GM23338 (cell line): Measurements from ENCODE around the gene YIPF3. TPM values are rescaled to one million over a fixed set of nuclear protein-coding genes. Genes with fewer than 3 reads are reported as not detected.

Experiments used
- ATAC-seq: fragments of 200-7000 bp; cut with Tn5 transposase; 3 replicates; pipeline ENCODE4 v1.9.1; 2020
- DNase-seq: peaks from one replicate; pipeline ENCODE4 v3.0.0-alpha.2; 2015; ENCODE audit warnings: low spot score
- H2AFZ ChIP-seq: fragments of 200-600 bp; sonication (generic); 2 replicates; pipeline ENCODE4 v1.8.0; 2016; ENCODE audit warnings: antibody characterized with exemption, mild to moderate bottlenecking, moderate library complexity
- H3F3A ChIP-seq: fragments of 200-600 bp; sonication (generic); replicated peaks from 2 replicates; pipeline ENCODE4 v1.8.0; 2017; ENCODE audit warnings: antibody characterized with exemption, mixed run types, low read depth
- H3K27ac ChIP-seq: fragments of 200-600 bp; sonication (generic); 2 replicates; pipeline ENCODE4 v1.6.1; 2016; ENCODE audit warnings: low read depth
- H3K27me3 ChIP-seq: fragments of 200-600 bp; sonication (generic); 2 replicates; pipeline ENCODE4 v1.8.0; 2016; ENCODE audit warnings: mild to moderate bottlenecking, mixed run types, moderate library complexity; ENCODE audit not compliant: insufficient read depth
- H3K36me3 ChIP-seq: fragments of 200-600 bp; sonication (generic); 2 replicates; pipeline ENCODE4 v1.8.0; 2016; ENCODE audit warnings: mild to moderate bottlenecking; ENCODE audit not compliant: insufficient read depth
- H3K4me1 ChIP-seq: fragments of 200-600 bp; sonication (generic); 2 replicates; pipeline ENCODE4 v1.8.0; 2016; ENCODE audit warnings: mild to moderate bottlenecking, moderate library complexity; ENCODE audit not compliant: insufficient read depth
- H3K4me2 ChIP-seq: fragments of 200-600 bp; sonication (generic); 2 replicates; pipeline ENCODE4 v1.7.1; 2017; ENCODE audit warnings: mixed run types
- H3K4me3 ChIP-seq: fragments of 200-600 bp; sonication (generic); 2 replicates; pipeline ENCODE4 v1.6.1; 2016; ENCODE audit warnings: mixed run types
- H3K79me2 ChIP-seq: fragments of 200-600 bp; sonication (generic); replicated peaks from 2 replicates; pipeline ENCODE4 v1.8.0; 2017; ENCODE audit warnings: mild to moderate bottlenecking; ENCODE audit not compliant: insufficient read depth
- H3K9me2 ChIP-seq: fragments of 200-600 bp; sonication (generic); 2 replicates; pipeline ENCODE4 v1.8.0; 2017; ENCODE audit not compliant: insufficient read depth
- H4K20me1 ChIP-seq: fragments of 200-600 bp; sonication (generic); replicated peaks from 2 replicates; pipeline ENCODE4 v1.8.0; 2017; ENCODE audit warnings: mild to moderate bottlenecking; ENCODE audit not compliant: insufficient read depth
- H3K27ac Mint-ChIP-seq: 2 replicates; pipeline ENCODE4 v1.8.0; 2020; ENCODE audit warnings: inconsistent platforms, mild to moderate bottlenecking, moderate library complexity, mixed read lengths
- H3K27me3 Mint-ChIP-seq: 3 replicates; pipeline ENCODE4 v1.8.0; 2022; ENCODE audit warnings: low read depth, mild to moderate bottlenecking, moderate library complexity, mixed read lengths, inconsistent platforms; ENCODE audit not compliant: insufficient read depth, poor library complexity
- H3K36me3 Mint-ChIP-seq: 3 replicates; pipeline ENCODE4 v1.8.0; 2021; ENCODE audit warnings: low read depth, mild to moderate bottlenecking, inconsistent platforms, moderate library complexity, mixed read lengths
- H3K4me1 Mint-ChIP-seq: 3 replicates; pipeline ENCODE4 v1.8.0; 2020; ENCODE audit warnings: mild to moderate bottlenecking, inconsistent platforms, mixed read lengths
- H3K4me3 Mint-ChIP-seq: 3 replicates; pipeline ENCODE4 v1.8.0; 2021; ENCODE audit warnings: moderate library complexity, mild to moderate bottlenecking, inconsistent platforms, mixed read lengths
- H3K9me3 Mint-ChIP-seq: 3 replicates; pipeline ENCODE4 v1.8.0; 2020; ENCODE audit warnings: moderate library complexity, mild to moderate bottlenecking, inconsistent platforms, mixed read lengths
- CTCF ChIP-seq, 2 experiments: fragments of 200-600 bp in 1 of 2; sonication (generic) in 1 of 2; conservative IDR thresholded peaks; 2 replicates each; pipeline versions ENCODE4 v1.5.1 to v1.6.1; 2016 to 2017; ENCODE audit warnings: antibody characterized with exemption in 2 of 2, low read depth in 2 of 2, mild to moderate bottlenecking in 2 of 2, moderate library complexity in 1 of 2
- EZH2 ChIP-seq: fragments of 200-600 bp; sonication (generic); IDR thresholded peaks from one replicate; pipeline ENCODE4 v1.8.0; 2017; ENCODE audit warnings: antibody characterized with exemption, mild to moderate bottlenecking, low read depth; ENCODE audit not compliant: unreplicated experiment
- EZH2phosphoT487 ChIP-seq: fragments of 200-600 bp; sonication (generic); IDR thresholded peaks from one replicate; pipeline ENCODE4 v1.8.1; 2018; ENCODE audit warnings: antibody characterized with exemption; ENCODE audit not compliant: unreplicated experiment
- NANOG ChIP-seq: IDR thresholded peaks from 2 replicates; pipeline ENCODE4 v1.6.1; 2016; ENCODE audit warnings: antibody characterized with exemption, borderline replicate concordance
- POLR2AphosphoS5 ChIP-seq: IDR thresholded peaks from 2 replicates; pipeline ENCODE4 v1.6.1; 2016; ENCODE audit warnings: antibody characterized with exemption, low read depth
- STAT1 ChIP-seq: IDR thresholded peaks from one replicate; pipeline ENCODE4 v1.6.1; 2016; ENCODE audit warnings: antibody characterized with exemption; ENCODE audit not compliant: unreplicated experiment
- ZNF114 ChIP-seq: fragments of 250-450 bp; sonication (Bioruptor Pico); IDR thresholded peaks from 2 replicates; pipeline ENCODE4 v1.5.0; 2020; ENCODE audit warnings: mild to moderate bottlenecking, moderate library complexity
- ZNF331 ChIP-seq: fragments of 250-450 bp; sonication (Bioruptor Pico); IDR thresholded peaks from 2 replicates; pipeline ENCODE4 v1.5.0; 2020; ENCODE audit warnings: low read depth, mild to moderate bottlenecking, moderate library complexity
- polyA plus RNA-seq: library from polyadenylated mRNA; unstranded; fragments of >200 nt; fragmentation: Nextera tagmentation; extraction: Ambion mirVana; gene quantifications from 2 replicates; pipeline ENCODE4 v1.2.1, GENCODE V29; 2016
- total RNA-seq: library from RNA; depleted of rRNA; stranded (reverse); fragments of >200 nt; shearing (Covaris generic); gene quantifications from 2 replicates; pipeline ENCODE4 v1.2.3, GENCODE V29; 2014
- TF ChIP-seq, protein P1 (sequence below): IDR thresholded peaks from 2 replicates; pipeline ENCODE4 v1.6.1; 2016; ENCODE audit warnings: antibody characterized with exemption
- TF ChIP-seq, protein P2 (sequence below): fragments of 250-450 bp; sonication (Bioruptor Pico); IDR thresholded peaks from 2 replicates; pipeline ENCODE4 v1.5.0; 2020; ENCODE audit warnings: mild to moderate bottlenecking, moderate library complexity

YIPF3 gene
- total and polyA plus RNA-seq, 2 experiments from 2014 or later: 64.4 to 94.3 TPM

DNA sequence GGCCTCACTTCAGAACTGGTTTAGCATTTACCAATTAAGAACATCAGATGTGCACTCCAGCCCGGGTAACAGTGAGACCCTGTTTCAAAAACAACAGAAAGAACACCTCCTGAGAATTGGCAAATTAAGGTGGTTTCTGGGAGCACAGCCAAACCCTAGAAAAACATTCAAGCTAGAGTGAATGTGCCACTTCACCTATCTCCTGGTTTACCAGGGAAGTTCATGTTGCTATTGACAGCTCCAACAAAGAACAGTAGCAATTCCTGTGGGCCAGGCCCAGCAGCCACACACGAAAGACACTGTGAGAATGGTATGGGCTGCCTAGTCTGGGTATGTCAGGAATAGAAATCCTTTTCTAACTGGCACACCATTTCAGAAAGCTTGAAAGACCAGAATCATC is 5.1 kb upstream of the YIPF3 start:
- Mint-ChIP-seq H3K4me3 (no peak overlapping the region), H3K36me3 (peaks cover 52% of the 10 kb centered on the region; the same call in 2 of the 3 replicates)
- H4K20me1 ChIP-seq: peaks cover 11% of the 10 kb centered on the region

GRCh38 chr6:43520097-43520496 is 3.4 kb upstream of the YIPF3 start:
- Histone ChIP-seq H3K36me3 (peaks cover 39% of the 10 kb centered on the region), H3K79me2 (peaks cover 37% of the 10 kb centered on the region), H3K4me2 (no peak overlapping the region), H4K20me1 (peaks cover 5% of the 10 kb centered on the region), H3K9me2 (no peaks in the 10 kb centered on the region), H3K4me1 (peaks cover 12% of the 10 kb centered on the region), H3K27me3 (no peaks in the 10 kb centered on the region), H2AFZ (no peak overlapping the region), H3K27ac (no peak overlapping the region), H3K4me3 (no peak overlapping the region), H3F3A (peaks cover 38% of the 10 kb centered on the region)
- Mint-ChIP-seq H3K36me3 (peaks cover 42% of the 10 kb centered on the region), H3K27ac (no peak overlapping the region), H3K27me3 (peaks cover 10% of the 10 kb centered on the region), H3K9me3 (no peaks in the 10 kb centered on the region; the same call in 2 of the 3 replicates), H3K4me1 (peaks cover 11% of the 10 kb centered on the region), H3K4me3 (no peak overlapping the region)
- ATAC-seq: no peak
- no peak for DNase-seq
- no peak for TF ChIP-seq NANOG
- no peak for TF ChIP-seq ZNF331
- TF ChIP-seq ZNF114: no peak
- TF ChIP-seq STAT1: no peak
- TF ChIP-seq CTCF (conservative IDR thresholded peaks at IDR 0.05; ENCODE audit: low read depth in 2 of 2): no peak
- TF ChIP-seq EZH2: no peak
- TF ChIP-seq, protein P1, sequence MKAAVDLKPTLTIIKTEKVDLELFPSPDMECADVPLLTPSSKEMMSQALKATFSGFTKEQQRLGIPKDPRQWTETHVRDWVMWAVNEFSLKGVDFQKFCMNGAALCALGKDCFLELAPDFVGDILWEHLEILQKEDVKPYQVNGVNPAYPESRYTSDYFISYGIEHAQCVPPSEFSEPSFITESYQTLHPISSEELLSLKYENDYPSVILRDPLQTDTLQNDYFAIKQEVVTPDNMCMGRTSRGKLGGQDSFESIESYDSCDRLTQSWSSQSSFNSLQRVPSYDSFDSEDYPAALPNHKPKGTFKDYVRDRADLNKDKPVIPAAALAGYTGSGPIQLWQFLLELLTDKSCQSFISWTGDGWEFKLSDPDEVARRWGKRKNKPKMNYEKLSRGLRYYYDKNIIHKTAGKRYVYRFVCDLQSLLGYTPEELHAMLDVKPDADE: no peak
- TF ChIP-seq, protein P2, sequence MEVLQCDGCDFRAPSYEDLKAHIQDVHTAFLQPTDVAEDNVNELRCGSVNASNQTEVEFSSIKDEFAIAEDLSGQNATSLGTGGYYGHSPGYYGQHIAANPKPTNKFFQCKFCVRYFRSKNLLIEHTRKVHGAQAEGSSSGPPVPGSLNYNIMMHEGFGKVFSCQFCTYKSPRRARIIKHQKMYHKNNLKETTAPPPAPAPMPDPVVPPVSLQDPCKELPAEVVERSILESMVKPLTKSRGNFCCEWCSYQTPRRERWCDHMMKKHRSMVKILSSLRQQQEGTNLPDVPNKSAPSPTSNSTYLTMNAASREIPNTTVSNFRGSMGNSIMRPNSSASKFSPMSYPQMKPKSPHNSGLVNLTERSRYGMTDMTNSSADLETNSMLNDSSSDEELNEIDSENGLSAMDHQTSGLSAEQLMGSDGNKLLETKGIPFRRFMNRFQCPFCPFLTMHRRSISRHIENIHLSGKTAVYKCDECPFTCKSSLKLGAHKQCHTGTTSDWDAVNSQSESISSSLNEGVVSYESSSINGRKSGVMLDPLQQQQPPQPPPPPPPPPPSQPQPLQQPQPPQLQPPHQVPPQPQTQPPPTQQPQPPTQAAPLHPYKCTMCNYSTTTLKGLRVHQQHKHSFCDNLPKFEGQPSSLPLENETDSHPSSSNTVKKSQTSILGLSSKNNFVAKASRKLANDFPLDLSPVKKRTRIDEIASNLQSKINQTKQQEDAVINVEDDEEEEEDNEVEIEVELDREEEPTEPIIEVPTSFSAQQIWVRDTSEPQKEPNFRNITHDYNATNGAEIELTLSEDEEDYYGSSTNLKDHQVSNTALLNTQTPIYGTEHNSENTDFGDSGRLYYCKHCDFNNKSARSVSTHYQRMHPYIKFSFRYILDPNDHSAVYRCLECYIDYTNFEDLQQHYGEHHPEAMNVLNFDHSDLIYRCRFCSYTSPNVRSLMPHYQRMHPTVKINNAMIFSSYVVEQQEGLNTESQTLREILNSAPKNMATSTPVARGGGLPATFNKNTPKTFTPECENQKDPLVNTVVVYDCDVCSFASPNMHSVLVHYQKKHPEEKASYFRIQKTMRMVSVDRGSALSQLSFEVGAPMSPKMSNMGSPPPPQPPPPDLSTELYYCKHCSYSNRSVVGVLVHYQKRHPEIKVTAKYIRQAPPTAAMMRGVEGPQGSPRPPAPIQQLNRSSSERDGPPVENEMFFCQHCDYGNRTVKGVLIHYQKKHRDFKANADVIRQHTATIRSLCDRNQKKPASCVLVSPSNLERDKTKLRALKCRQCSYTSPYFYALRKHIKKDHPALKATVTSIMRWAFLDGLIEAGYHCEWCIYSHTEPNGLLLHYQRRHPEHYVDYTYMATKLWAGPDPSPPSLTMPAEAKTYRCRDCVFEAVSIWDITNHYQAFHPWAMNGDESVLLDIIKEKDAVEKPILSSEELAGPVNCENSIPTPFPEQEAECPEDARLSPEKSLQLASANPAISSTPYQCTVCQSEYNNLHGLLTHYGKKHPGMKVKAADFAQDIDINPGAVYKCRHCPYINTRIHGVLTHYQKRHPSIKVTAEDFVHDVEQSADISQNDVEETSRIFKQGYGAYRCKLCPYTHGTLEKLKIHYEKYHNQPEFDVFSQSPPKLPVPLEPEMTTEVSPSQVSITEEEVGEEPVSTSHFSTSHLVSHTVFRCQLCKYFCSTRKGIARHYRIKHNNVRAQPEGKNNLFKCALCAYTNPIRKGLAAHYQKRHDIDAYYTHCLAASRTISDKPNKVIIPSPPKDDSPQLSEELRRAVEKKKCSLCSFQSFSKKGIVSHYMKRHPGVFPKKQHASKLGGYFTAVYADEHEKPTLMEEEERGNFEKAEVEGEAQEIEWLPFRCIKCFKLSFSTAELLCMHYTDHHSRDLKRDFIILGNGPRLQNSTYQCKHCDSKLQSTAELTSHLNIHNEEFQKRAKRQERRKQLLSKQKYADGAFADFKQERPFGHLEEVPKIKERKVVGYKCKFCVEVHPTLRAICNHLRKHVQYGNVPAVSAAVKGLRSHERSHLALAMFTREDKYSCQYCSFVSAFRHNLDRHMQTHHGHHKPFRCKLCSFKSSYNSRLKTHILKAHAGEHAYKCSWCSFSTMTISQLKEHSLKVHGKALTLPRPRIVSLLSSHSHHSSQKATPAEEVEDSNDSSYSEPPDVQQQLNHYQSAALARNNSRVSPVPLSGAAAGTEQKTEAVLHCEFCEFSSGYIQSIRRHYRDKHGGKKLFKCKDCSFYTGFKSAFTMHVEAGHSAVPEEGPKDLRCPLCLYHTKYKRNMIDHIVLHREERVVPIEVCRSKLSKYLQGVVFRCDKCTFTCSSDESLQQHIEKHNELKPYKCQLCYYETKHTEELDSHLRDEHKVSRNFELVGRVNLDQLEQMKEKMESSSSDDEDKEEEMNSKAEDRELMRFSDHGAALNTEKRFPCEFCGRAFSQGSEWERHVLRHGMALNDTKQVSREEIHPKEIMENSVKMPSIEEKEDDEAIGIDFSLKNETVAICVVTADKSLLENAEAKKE (CRISPR knock-in tag): no peak
- TF ChIP-seq EZH2phosphoT487: no peak
- TF ChIP-seq POLR2AphosphoS5: no peak; the same call in none of the 2 replicates

More for the DNA sequence above, 5.1 kb upstream of the YIPF3 start:
- Histone ChIP-seq H3K9me2 (no peaks in the 10 kb centered on the region), H3K27me3 (no peaks in the 10 kb centered on the region), H3K4me1 (peaks cover 7% of the 10 kb centered on the region), H3K4me2 (no peak overlapping the region), H3F3A (peaks cover 41% of the 10 kb centered on the region), H2AFZ (no peak overlapping the region), H3K79me2 (peaks cover 22% of the 10 kb centered on the region), H3K27ac (no peak overlapping the region), H3K36me3 (peaks cover 48% of the 10 kb centered on the region), H3K4me3 (no peak overlapping the region)
- no peak for TF ChIP-seq STAT1
- TF ChIP-seq ZNF114: no peak
- TF ChIP-seq EZH2phosphoT487: no peak
- H3K4me1 Mint-ChIP-seq: no peaks in the 10 kb centered on the region
- H3K9me3 Mint-ChIP-seq: no peaks in the 10 kb centered on the region; the same call in 2 of the 3 replicates
- peaks cover 6% of the 10 kb centered on the region for H3K27me3 Mint-ChIP-seq
- DNase-seq (no peak), ATAC-seq (no peak)
- H3K27ac Mint-ChIP-seq: no peak overlapping the region
